HEK293 (cell line): ENCODE data around the gene WDCP.

Experiments used
- HOXA7 ChIP-seq: sonication (generic); formaldehyde crosslinking; IDR thresholded peaks from 2 replicates; pipeline ENCODE4 v1.8.1; 2022; ENCODE audit warnings: missing genetic modification reagents, borderline replicate concordance
- KLF16 ChIP-seq: fragments of 450-650 bp; formaldehyde crosslinking; IDR thresholded peaks from 2 replicates; pipeline ENCODE4 v1.5.1; 2017; ENCODE audit warnings: missing biosample characterization, missing genetic modification characterization
- SP3 ChIP-seq: fragments of 450-650 bp; formaldehyde crosslinking; IDR thresholded peaks from 2 replicates; pipeline ENCODE4 v1.5.1; 2016; ENCODE audit warnings: missing biosample characterization, missing genetic modification characterization
- TCF7L2 ChIP-seq: IDR thresholded peaks from 2 replicates; pipeline ENCODE4 v1.6.1; 2011; ENCODE audit warnings: low read depth, mild to moderate bottlenecking, inconsistent platforms, low read length, moderate library complexity, borderline replicate concordance
- YY1 ChIP-seq: fragments of 450-650 bp; formaldehyde crosslinking; IDR thresholded peaks from 2 replicates; pipeline ENCODE4 v1.5.1; 2018; ENCODE audit warnings: missing biosample characterization, missing genetic modification characterization
- ZBTB8A ChIP-seq: fragments of 450-650 bp; formaldehyde crosslinking; IDR thresholded peaks from 2 replicates; pipeline ENCODE4 v1.5.1; 2016; ENCODE audit warnings: missing biosample characterization, missing genetic modification characterization
- ZFP69B ChIP-seq: fragments of 450-650 bp; formaldehyde crosslinking; IDR thresholded peaks from 2 replicates; pipeline ENCODE4 v1.5.1; 2016; ENCODE audit warnings: missing biosample characterization, missing genetic modification characterization
- ZIC2 ChIP-seq: fragments of 450-650 bp; formaldehyde crosslinking; IDR thresholded peaks from 2 replicates; pipeline ENCODE4 v1.5.1; 2016; ENCODE audit warnings: missing biosample characterization, missing genetic modification characterization
- ZNF133 ChIP-seq: fragments of 450-650 bp; formaldehyde crosslinking; IDR thresholded peaks from 2 replicates; pipeline ENCODE4 v1.5.1; 2016; ENCODE audit warnings: missing biosample characterization, missing genetic modification characterization
- ZNF140 ChIP-seq: fragments of 450-650 bp; formaldehyde crosslinking; IDR thresholded peaks from 2 replicates; pipeline ENCODE4 v1.5.1; 2016; ENCODE audit warnings: missing biosample characterization, missing genetic modification characterization
- ZNF146 ChIP-seq: fragments of 450-650 bp; formaldehyde crosslinking; IDR thresholded peaks from 2 replicates; pipeline ENCODE4 v1.5.1; 2016; ENCODE audit warnings: missing biosample characterization, missing genetic modification characterization
- ZNF311 ChIP-seq: fragments of 450-650 bp; formaldehyde crosslinking; IDR thresholded peaks from 2 replicates; pipeline ENCODE4 v1.5.1; 2017; ENCODE audit warnings: missing biosample characterization, missing genetic modification characterization, borderline replicate concordance
- ZNF324 ChIP-seq: fragments of 450-650 bp; formaldehyde crosslinking; IDR thresholded peaks from 2 replicates; pipeline ENCODE4 v1.5.1; 2016; ENCODE audit warnings: missing biosample characterization, missing genetic modification characterization
- ZNF548 ChIP-seq: fragments of 450-650 bp; formaldehyde crosslinking; IDR thresholded peaks from 2 replicates; pipeline ENCODE4 v1.5.1; 2016; ENCODE audit warnings: missing biosample characterization, missing genetic modification characterization
- ZNF558 ChIP-seq: fragments of 450-650 bp; formaldehyde crosslinking; IDR thresholded peaks from 2 replicates; pipeline ENCODE4 v1.5.1; 2016; ENCODE audit warnings: missing biosample characterization, missing genetic modification characterization
- ZNF658 ChIP-seq: fragments of 450-650 bp; formaldehyde crosslinking; IDR thresholded peaks from 2 replicates; pipeline ENCODE4; 2016; ENCODE audit warnings: missing biosample characterization, missing genetic modification characterization
- ZNF707 ChIP-seq: fragments of 450-650 bp; formaldehyde crosslinking; IDR thresholded peaks from 2 replicates; pipeline ENCODE4 v1.5.1; 2016; ENCODE audit warnings: missing biosample characterization, missing genetic modification characterization
- ZNF785 ChIP-seq: fragments of 450-650 bp; formaldehyde crosslinking; IDR thresholded peaks from 2 replicates; pipeline ENCODE4 v1.5.1; 2016; ENCODE audit warnings: missing biosample characterization, missing genetic modification characterization
- TF ChIP-seq, protein P1 (sequence below): fragments of 450-650 bp; formaldehyde crosslinking; conservative IDR thresholded peaks from 2 replicates; pipeline ENCODE4 v1.5.1; 2016; ENCODE audit warnings: low read depth, missing biosample characterization, missing genetic modification characterization
- TF ChIP-seq, protein P2 (sequence below): fragments of 450-650 bp; formaldehyde crosslinking; optimal IDR thresholded peaks from 2 replicates; pipeline ENCODE3; 2016; ENCODE audit warnings: missing biosample characterization, mild to moderate bottlenecking, missing genetic modification characterization
- TF ChIP-seq, protein P3 (sequence below): fragments of 450-650 bp; formaldehyde crosslinking; IDR thresholded peaks from 2 replicates; pipeline ENCODE4 v1.5.1; 2017; ENCODE audit warnings: missing biosample characterization, missing genetic modification characterization
- TF ChIP-seq, protein P4 (sequence below): fragments of 450-650 bp; formaldehyde crosslinking; IDR thresholded peaks from 2 replicates; pipeline ENCODE4 v1.5.1; 2017; ENCODE audit warnings: missing biosample characterization, missing genetic modification characterization
- TF ChIP-seq, protein P5 (sequence below): fragments of 450-650 bp; IDR thresholded peaks from 2 replicates; pipeline ENCODE4 v1.5.1; 2018; ENCODE audit warnings: missing biosample characterization, mild to moderate bottlenecking, missing genetic modification characterization
- TF ChIP-seq, protein P6 (sequence below): fragments of 450-650 bp; formaldehyde crosslinking; IDR thresholded peaks from 2 replicates; pipeline ENCODE4 v1.5.1; 2016; ENCODE audit warnings: missing biosample characterization, missing genetic modification characterization

WDCP gene

DNA sequence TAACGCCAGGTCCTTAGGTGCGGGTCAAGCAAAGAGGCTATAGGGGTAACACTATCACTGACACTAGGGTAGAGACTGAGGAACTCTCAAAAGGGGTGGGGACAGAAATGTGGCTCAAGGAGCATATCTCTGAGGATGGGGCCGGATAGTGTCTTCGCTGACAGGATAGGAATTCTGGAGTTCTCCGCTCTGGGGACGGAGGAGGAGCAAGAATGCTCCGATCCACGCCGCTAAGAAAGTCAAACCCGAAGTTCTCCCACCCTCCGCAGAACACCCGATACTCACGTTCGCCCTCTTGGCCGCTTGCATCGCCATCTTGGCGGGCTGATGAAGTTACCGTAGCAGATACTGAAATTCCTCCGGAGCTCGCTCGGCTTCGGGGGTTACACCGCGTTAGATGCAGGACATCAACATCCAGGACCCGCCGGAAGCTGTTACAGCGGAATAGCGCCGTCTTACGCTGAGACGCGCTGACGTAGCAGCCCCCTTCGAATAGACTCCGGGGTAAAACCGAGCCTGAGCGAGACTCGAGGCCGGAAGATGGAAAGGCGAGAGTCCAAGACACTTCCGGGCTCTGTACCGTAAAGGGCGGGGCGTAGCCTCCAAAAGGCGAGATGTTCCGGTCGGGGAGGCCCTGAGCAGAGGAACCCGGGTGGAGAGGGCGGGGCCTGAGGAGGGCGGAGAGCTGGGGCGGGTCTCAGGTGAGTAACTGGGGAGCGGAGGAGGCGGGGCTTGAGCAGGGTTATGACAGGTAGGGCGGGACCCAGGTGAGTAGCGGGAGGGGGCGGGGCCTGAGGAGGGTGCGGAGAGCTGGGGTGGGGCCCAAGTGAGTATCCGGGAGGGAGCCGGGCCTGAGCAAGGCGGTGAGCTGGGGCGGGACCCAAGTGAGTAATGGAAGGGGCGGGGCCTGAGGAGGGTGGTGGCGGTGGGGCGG lies 29.0 kb upstream of the WDCP start, which contains the start of gene SF3B6 (continued):
- TF ChIP-seq, protein P1, sequence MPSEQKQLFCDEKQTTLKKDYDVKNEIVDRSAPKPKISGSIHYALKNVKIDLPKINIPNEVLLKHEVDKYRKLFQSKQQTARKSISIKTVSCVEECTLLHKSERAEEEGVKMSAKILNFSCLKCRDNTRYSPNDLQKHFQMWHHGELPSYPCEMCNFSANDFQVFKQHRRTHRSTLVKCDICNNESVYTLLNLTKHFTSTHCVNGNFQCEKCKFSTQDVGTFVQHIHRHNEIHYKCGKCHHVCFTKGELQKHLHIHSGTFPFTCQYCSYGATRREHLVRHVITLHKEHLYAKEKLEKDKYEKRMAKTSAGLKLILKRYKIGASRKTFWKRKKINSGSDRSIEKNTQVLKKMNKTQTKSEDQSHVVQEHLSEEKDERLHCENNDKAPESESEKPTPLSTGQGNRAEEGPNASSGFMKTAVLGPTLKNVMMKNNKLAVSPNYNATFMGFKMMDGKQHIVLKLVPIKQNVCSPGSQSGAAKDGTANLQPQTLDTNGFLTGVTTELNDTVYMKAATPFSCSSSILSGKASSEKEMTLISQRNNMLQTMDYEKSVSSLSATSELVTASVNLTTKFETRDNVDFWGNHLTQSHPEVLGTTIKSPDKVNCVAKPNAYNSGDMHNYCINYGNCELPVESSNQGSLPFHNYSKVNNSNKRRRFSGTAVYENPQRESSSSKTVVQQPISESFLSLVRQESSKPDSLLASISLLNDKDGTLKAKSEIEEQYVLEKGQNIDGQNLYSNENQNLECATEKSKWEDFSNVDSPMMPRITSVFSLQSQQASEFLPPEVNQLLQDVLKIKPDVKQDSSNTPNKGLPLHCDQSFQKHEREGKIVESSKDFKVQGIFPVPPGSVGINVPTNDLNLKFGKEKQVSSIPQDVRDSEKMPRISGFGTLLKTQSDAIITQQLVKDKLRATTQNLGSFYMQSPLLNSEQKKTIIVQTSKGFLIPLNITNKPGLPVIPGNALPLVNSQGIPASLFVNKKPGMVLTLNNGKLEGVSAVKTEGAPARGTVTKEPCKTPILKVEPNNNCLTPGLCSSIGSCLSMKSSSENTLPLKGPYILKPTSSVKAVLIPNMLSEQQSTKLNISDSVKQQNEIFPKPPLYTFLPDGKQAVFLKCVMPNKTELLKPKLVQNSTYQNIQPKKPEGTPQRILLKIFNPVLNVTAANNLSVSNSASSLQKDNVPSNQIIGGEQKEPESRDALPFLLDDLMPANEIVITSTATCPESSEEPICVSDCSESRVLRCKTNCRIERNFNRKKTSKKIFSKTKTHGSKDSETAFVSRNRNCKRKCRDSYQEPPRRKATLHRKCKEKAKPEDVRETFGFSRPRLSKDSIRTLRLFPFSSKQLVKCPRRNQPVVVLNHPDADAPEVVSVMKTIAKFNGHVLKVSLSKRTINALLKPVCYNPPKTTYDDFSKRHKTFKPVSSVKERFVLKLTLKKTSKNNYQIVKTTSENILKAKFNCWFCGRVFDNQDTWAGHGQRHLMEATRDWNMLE (tag by site-specific recombination) = peak; percentile 90
- no peak for TF ChIP-seq ZIC2 (tag by site-specific recombination)
- TF ChIP-seq KLF16 (tag by site-specific recombination) = peak; percentile 81
- no peak for TF ChIP-seq ZNF707
- no peak; the same call in 1 of the 2 replicates for TF ChIP-seq ZFP69B (tag by site-specific recombination)
- no peak for TF ChIP-seq ZNF311 (tag by site-specific recombination)
- TF ChIP-seq, protein P2, sequence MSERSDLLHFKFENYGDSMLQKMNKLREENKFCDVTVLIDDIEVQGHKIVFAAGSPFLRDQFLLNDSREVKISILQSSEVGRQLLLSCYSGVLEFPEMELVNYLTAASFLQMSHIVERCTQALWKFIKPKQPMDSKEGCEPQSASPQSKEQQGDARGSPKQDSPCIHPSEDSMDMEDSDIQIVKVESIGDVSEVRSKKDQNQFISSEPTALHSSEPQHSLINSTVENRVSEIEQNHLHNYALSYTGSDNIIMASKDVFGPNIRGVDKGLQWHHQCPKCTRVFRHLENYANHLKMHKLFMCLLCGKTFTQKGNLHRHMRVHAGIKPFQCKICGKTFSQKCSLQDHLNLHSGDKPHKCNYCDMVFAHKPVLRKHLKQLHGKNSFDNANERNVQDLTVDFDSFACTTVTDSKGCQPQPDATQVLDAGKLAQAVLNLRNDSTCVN (tag by site-specific recombination) = peak; percentile 27
- peak; percentile 95 for TF ChIP-seq SP3
- TF ChIP-seq ZNF558 (tag by site-specific recombination) = peak; percentile 73; the same call in 1 of the 2 replicates
- TF ChIP-seq, protein P3, sequence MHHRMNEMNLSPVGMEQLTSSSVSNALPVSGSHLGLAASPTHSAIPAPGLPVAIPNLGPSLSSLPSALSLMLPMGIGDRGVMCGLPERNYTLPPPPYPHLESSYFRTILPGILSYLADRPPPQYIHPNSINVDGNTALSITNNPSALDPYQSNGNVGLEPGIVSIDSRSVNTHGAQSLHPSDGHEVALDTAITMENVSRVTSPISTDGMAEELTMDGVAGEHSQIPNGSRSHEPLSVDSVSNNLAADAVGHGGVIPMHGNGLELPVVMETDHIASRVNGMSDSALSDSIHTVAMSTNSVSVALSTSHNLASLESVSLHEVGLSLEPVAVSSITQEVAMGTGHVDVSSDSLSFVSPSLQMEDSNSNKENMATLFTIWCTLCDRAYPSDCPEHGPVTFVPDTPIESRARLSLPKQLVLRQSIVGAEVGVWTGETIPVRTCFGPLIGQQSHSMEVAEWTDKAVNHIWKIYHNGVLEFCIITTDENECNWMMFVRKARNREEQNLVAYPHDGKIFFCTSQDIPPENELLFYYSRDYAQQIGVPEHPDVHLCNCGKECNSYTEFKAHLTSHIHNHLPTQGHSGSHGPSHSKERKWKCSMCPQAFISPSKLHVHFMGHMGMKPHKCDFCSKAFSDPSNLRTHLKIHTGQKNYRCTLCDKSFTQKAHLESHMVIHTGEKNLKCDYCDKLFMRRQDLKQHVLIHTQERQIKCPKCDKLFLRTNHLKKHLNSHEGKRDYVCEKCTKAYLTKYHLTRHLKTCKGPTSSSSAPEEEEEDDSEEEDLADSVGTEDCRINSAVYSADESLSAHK (tag by site-specific recombination) = no peak
- TF ChIP-seq ZNF658 (tag by site-specific recombination) = no peak
- no peak for TF ChIP-seq HOXA7 (CRISPR knock-in tag)
- TF ChIP-seq ZNF133 (tag by site-specific recombination) = no peak
- 0 out of 2 replicates have a peak, but pooled peaks have one; percentile 42 for TF ChIP-seq YY1 (tag by site-specific recombination)
- TF ChIP-seq, protein P4, sequence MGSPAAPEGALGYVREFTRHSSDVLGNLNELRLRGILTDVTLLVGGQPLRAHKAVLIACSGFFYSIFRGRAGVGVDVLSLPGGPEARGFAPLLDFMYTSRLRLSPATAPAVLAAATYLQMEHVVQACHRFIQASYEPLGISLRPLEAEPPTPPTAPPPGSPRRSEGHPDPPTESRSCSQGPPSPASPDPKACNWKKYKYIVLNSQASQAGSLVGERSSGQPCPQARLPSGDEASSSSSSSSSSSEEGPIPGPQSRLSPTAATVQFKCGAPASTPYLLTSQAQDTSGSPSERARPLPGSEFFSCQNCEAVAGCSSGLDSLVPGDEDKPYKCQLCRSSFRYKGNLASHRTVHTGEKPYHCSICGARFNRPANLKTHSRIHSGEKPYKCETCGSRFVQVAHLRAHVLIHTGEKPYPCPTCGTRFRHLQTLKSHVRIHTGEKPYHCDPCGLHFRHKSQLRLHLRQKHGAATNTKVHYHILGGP (tag by site-specific recombination) = no peak
- TF ChIP-seq ZBTB8A (tag by site-specific recombination) = no peak
- TF ChIP-seq TCF7L2 = no peak
- TF ChIP-seq ZNF140 (tag by site-specific recombination) = no peak
- no peak for TF ChIP-seq ZNF146 (tag by site-specific recombination)
- TF ChIP-seq, protein P5, sequence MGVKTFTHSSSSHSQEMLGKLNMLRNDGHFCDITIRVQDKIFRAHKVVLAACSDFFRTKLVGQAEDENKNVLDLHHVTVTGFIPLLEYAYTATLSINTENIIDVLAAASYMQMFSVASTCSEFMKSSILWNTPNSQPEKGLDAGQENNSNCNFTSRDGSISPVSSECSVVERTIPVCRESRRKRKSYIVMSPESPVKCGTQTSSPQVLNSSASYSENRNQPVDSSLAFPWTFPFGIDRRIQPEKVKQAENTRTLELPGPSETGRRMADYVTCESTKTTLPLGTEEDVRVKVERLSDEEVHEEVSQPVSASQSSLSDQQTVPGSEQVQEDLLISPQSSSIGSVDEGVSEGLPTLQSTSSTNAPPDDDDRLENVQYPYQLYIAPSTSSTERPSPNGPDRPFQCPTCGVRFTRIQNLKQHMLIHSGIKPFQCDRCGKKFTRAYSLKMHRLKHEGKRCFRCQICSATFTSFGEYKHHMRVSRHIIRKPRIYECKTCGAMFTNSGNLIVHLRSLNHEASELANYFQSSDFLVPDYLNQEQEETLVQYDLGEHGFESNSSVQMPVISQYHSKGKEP (tag by site-specific recombination) = no peak; the same call in 1 of the 2 replicates
- no peak for TF ChIP-seq ZNF548 (tag by site-specific recombination)
- TF ChIP-seq ZNF324 (tag by site-specific recombination) = peak; percentile 80
- TF ChIP-seq, protein P6, sequence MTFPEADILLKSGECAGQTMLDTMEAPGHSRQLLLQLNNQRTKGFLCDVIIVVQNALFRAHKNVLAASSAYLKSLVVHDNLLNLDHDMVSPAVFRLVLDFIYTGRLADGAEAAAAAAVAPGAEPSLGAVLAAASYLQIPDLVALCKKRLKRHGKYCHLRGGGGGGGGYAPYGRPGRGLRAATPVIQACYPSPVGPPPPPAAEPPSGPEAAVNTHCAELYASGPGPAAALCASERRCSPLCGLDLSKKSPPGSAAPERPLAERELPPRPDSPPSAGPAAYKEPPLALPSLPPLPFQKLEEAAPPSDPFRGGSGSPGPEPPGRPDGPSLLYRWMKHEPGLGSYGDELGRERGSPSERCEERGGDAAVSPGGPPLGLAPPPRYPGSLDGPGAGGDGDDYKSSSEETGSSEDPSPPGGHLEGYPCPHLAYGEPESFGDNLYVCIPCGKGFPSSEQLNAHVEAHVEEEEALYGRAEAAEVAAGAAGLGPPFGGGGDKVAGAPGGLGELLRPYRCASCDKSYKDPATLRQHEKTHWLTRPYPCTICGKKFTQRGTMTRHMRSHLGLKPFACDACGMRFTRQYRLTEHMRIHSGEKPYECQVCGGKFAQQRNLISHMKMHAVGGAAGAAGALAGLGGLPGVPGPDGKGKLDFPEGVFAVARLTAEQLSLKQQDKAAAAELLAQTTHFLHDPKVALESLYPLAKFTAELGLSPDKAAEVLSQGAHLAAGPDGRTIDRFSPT = no peak
- TF ChIP-seq ZNF785 = no peak; the same call in 1 of the 2 replicates
